ENCODE data around the gene C1QTNF9B. TPM values are rescaled to one million over a fixed set of nuclear protein-coding genes. Genes with fewer than 3 reads are reported as not detected.

C1QTNF9B gene
- total and polyA plus RNA-seq, 4 donors, result 0.08 to 0.24 TPM; not detected in 2

- no peak for DNase-seq (ENCODE audit: low spot score)
- no peak overlapping the region for H3K9ac ChIP-seq (ENCODE audit: low read depth in 1 of 2, low read length in 2 of 2)
- H3K4me3 ChIP-seq (ENCODE audit: low read depth in 1 of 3, low read length in 3 of 3), result no peak overlapping the region
- 70% methylated on average over 5 of the region's 5 CpGs for whole genome bisulfite sequencing
- H3K27ac ChIP-seq (ENCODE audit: low read depth in 1 of 2, low read length in 2 of 2), result no peak overlapping the region
- H3K36me3 ChIP-seq (ENCODE audit: control insufficient read depth in 4 of 4, insufficient read depth in 3 of 4, low read depth in 1 of 4, low read length in 3 of 4), result no peaks in the 10 kb centered on the region
- no peaks in the 10 kb centered on the region for H3K9me3 ChIP-seq (ENCODE audit: control insufficient read depth in 4 of 4, low read length in 3 of 4)
- TF ChIP-seq SP1 (IDR thresholded peaks at IDR 0.05) (no peak), CTCF (IDR thresholded peaks at IDR 0.05; ENCODE audit: low read depth, low read length, missing input control) (no peak), MAX (IDR thresholded peaks at IDR 0.05) (no peak), NR2F2 (IDR thresholded peaks at IDR 0.05) (no peak), RXRA (IDR thresholded peaks at IDR 0.05) (no peak), FOXA2 (IDR thresholded peaks at IDR 0.05) (no peak), RAD21 (IDR thresholded peaks at IDR 0.05) (no peak), HNF4A (conservative IDR thresholded peaks at IDR 0.05) (no peak), JUND (IDR thresholded peaks at IDR 0.05) (no peak), FOXA1 (IDR thresholded peaks at IDR 0.05) (no peak), TAF1 (conservative IDR thresholded peaks at IDR 0.05) (no peak)
- no peaks in the 10 kb centered on the region for H3K27me3 ChIP-seq (ENCODE audit: control insufficient read depth in 4 of 4, insufficient read depth in 4 of 4, low read length in 3 of 4)
- H3K4me1 ChIP-seq (ENCODE audit: control insufficient read depth in 4 of 4, insufficient read depth in 4 of 4, low read length in 3 of 4), result no peaks in the 10 kb centered on the region
Measured at GRCh38 chr13:23922005-23922932, 25.0 kb upstream of the C1QTNF9B start.

- no peak for DNase-seq (ENCODE audit: low spot score)
- Histone ChIP-seq H3K9me3 (ENCODE audit: control insufficient read depth in 4 of 4, low read length in 3 of 4) (no peaks in the 10 kb centered on the region), H3K27ac (ENCODE audit: low read depth in 1 of 2, low read length in 2 of 2) (no peak overlapping the region), H3K36me3 (ENCODE audit: control insufficient read depth in 4 of 4, insufficient read depth in 3 of 4, low read depth in 1 of 4, low read length in 3 of 4) (no peaks in the 10 kb centered on the region), H3K4me3 (ENCODE audit: low read depth in 1 of 3, low read length in 3 of 3) (no peak overlapping the region), H3K4me1 (ENCODE audit: control insufficient read depth in 4 of 4, insufficient read depth in 4 of 4, low read length in 3 of 4) (no peaks in the 10 kb centered on the region), H3K9ac (ENCODE audit: low read depth in 1 of 2, low read length in 2 of 2) (no peak overlapping the region), H3K27me3 (ENCODE audit: control insufficient read depth in 4 of 4, insufficient read depth in 4 of 4, low read length in 3 of 4) (no peaks in the 10 kb centered on the region)
- TF ChIP-seq CTCF (IDR thresholded peaks at IDR 0.05; ENCODE audit: low read depth, low read length, missing input control), result peak; percentile 68
- no peak for TF ChIP-seq FOXA2 (IDR thresholded peaks at IDR 0.05)
- TF ChIP-seq MAX (IDR thresholded peaks at IDR 0.05), result no peak
- peak; percentile 84 to 88 for TF ChIP-seq RAD21 (IDR thresholded peaks at IDR 0.05)
- no peak for TF ChIP-seq HNF4G (IDR thresholded peaks at IDR 0.05)
- no peak for TF ChIP-seq JUND (IDR thresholded peaks at IDR 0.05)
- TF ChIP-seq YY1 (IDR thresholded peaks at IDR 0.05), result no peak
- 18% methylated on average over 2 of the region's 2 CpGs for WGBS
Measured at GRCh38 chr13:23921451-23921888, 24.2 kb upstream of the C1QTNF9B start.

Measured in liver (tissue), 9 donors.